Progenitor cell of endocrine pancreas (in vitro differentiated cells): ENCODE results near the gene C3orf22. TPM values are rescaled to one million over a fixed set of nuclear protein-coding genes. Genes with fewer than 3 reads are reported as not detected.
"Not testable (repeated sequence)": the region's sequence is repeated elsewhere in the genome, so short reads cannot be mapped to it uniquely, and the experiment has no call there.

Source experiments
- DNase-seq: peaks from one replicate; pipeline ENCODE4 v3.0.0; 2021; ENCODE audit warnings: low spot score; ENCODE audit not compliant: unreplicated experiment
- H3K27ac Mint-ChIP-seq: 2 replicates; pipeline ENCODE4 v1.8.0; 2021; ENCODE audit warnings: mild to moderate bottlenecking, moderate library complexity, mixed read lengths
- H3K27me3 Mint-ChIP-seq: 2 replicates; pipeline ENCODE4 v1.8.0; 2021; ENCODE audit warnings: mixed read lengths
- H3K36me3 Mint-ChIP-seq: 2 replicates; pipeline ENCODE4 v1.8.0; 2022; ENCODE audit warnings: mixed read lengths; ENCODE audit not compliant: insufficient read depth
- H3K4me1 Mint-ChIP-seq: 2 replicates; pipeline ENCODE4 v1.8.0; 2021; ENCODE audit warnings: low read depth, mixed read lengths
- H3K4me3 Mint-ChIP-seq: 2 replicates; pipeline ENCODE4 v1.8.0; 2021; ENCODE audit warnings: low read depth, mild to moderate bottlenecking, moderate library complexity, mixed read lengths
- H3K9me3 Mint-ChIP-seq: 2 replicates; pipeline ENCODE4 v1.8.0; 2021; ENCODE audit warnings: low read depth, mixed read lengths
- CTCF ChIP-seq: fragments of 200-600 bp; sonication (generic); IDR thresholded peaks from one replicate; pipeline ENCODE4 v1.5.0; 2021; ENCODE audit warnings: antibody characterized with exemption, mild to moderate bottlenecking; ENCODE audit not compliant: unreplicated experiment
- long read RNA-seq: library from polyadenylated mRNA; unstranded; transcript quantifications from one replicate; pipeline ENCODE4 v2.0.0, GENCODE V29; 2020
- total RNA-seq: library from RNA; stranded (reverse); gene quantifications from 2 replicates; pipeline ENCODE4 v1.2.1, GENCODE V29; 2021

Gene C3orf22, protein sequence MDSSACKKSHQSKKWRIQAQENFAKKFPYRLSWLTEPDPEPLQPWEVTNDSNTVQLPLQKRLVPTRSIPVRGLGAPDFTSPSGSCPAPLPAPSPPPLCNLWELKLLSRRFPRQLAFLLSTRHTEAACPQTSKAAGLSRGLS
- total RNA-seq = 0.26 and 0.44 TPM in 2 replicates
- long read RNA-seq = 0 reads

DNA sequence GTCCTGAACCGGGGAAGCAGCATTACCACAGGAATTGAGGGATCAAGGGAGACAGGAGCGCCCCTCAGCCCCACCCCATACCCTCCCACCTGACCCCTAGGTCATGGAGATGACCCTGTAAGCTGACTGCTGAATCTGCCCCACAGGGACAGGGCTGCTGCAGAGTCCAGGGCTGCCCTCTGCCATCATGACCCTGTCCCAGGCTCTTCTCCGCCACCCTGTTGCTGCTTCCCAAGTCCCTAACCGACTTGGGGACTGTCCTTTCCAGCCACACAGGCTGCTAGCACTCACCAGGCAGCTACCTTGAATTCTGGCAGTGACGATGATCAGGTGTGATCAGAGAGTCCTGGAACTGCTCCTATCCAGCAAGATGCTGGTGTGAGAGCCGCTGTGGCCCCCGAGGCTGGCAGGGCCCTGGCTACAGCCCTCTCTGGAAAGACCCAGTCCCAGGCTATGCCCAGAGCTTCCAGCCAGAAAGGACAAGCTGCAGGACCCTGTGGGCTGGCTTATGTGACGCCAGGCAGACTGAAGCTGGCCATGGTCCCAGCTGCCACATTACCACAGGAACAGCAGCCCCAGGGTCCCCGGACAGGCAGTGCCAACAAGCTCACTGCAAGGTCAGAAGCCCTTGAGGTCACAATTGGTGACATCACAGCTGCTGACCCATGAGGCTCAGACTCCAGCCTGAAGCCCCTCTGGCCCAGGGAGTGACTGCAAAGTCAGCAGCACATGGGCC, at the start of gene C3orf22:
TSS of gene C3orf22 (minus strand) at position 597 of the 736 bp plus-strand sequence. CDS start 5,542 bp downstream, outside the sequence.
- H3K9me3 Mint-ChIP-seq = peaks cover 10% of the 10 kb centered on the region
- H3K27me3 Mint-ChIP-seq = peaks cover 2% of the 10 kb centered on the region
- TF ChIP-seq CTCF = no peak
- H3K36me3 Mint-ChIP-seq = peaks cover 2% of the 10 kb centered on the region
- peak; percentile 6 for DNase-seq
- H3K27ac Mint-ChIP-seq = no peak within 1 kb of the TSS
- no peak within 1 kb of the TSS for H3K4me3 Mint-ChIP-seq
- no peaks in the 10 kb centered on the region for H3K4me1 Mint-ChIP-seq

DNA sequence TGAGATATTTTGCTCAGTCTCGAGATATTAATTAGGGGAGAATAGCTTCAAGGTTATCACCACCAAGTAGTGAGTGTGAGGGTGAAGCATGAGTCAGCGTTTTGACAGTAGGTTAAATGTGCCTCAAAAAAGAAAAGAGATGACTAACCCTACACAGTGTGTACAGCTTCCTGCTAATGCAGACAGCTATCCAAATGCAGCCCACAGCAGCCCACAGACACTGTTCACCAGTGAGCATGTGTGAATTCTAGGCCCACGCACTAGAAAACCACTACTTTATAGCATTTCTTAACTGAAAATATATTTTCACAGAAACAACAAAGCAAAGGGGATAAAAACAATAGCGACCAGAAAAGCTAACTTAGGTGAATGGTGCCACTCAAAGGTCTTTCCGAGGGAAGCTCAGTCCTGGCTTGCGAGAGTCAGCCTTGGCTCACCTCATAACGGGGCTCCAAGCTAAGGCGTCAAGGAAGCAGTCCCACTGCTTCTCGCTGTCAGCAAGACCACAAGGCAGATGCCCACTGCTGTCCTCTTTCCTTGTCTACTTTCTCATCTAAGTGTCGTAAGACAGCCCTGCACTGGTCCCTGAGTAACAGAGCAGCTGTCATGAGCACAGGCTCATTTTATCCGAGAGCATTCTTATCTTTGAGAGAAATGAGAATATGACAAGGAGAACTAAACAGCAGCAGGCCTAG, 48.6 kb upstream of the C3orf22 start:
- Mint-ChIP-seq H3K36me3 (peaks cover 15% of the 10 kb centered on the region), H3K27ac (no peak overlapping the region), H3K9me3 (no peaks in the 10 kb centered on the region), H3K4me3 (no peak overlapping the region), H3K27me3 (no peaks in the 10 kb centered on the region), H3K4me1 (no peaks in the 10 kb centered on the region)
- TF ChIP-seq CTCF = no peak
- DNase-seq = no peak

DNA sequence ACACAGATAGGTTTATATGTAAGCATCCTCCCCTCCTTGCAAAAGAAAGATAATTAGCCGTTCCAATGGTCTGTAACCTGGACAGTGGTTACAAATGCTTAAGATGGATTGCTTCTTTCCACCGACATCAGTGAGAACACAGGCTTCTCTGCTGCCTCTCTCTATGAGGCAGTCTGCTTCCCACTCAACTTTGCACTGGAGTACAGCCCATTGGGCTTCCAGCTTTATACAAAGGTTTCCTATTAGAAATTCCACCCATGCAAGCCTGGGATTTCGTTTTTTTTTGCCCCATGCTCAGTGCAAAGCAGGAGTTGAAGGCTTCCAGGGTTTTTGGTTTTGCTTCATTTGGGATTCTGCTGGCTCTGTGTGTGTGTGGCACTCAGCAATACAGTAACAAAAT, 47.3 kb upstream of the C3orf22 start:
- Mint-ChIP-seq H3K4me3 (no peak overlapping the region), H3K9me3 (no peaks in the 10 kb centered on the region), H3K4me1 (no peaks in the 10 kb centered on the region), H3K36me3 (peaks cover 15% of the 10 kb centered on the region), H3K27me3 (no peaks in the 10 kb centered on the region), H3K27ac (no peak overlapping the region)
- DNase-seq = no peak
- no peak for TF ChIP-seq CTCF

- no peak overlapping the region for H3K27ac Mint-ChIP-seq
- H3K9me3 Mint-ChIP-seq = no peaks in the 10 kb centered on the region
- no peak for TF ChIP-seq CTCF
- H3K36me3 Mint-ChIP-seq = peaks cover 15% of the 10 kb centered on the region
- no peaks in the 10 kb centered on the region for H3K4me1 Mint-ChIP-seq
- DNase-seq = no peak
- H3K27me3 Mint-ChIP-seq = no peaks in the 10 kb centered on the region
- no peak overlapping the region for H3K4me3 Mint-ChIP-seq
Measured at GRCh38 chr3:126604691-126605090, 46.0 kb upstream of the C3orf22 start.

DNA sequence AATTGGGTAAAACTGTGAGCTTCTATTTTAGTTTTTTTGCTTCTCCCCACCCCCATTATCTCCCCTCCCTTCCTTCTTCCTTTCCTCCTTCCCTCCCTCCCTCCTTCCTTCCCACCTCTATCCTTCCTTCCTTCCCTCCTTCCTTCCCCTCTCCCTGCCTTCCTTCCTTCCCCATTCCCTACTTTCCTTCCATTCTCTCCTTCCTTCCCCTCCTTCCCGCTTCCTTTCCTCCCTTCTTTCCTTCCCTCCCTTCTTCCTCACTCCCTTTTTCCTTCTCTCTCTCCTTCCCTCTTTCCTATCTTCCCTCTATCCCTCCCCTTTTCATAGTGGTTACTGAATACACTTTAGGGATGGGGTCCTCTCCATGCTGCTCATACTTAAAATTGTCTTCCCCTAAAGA, 40.4 kb upstream of the C3orf22 start:
- Mint-ChIP-seq H3K36me3 (peaks cover 14% of the 10 kb centered on the region), H3K27ac (no peak overlapping the region), H3K27me3 (no peaks in the 10 kb centered on the region), H3K4me3 (no peak overlapping the region), H3K9me3 (peaks cover 10% of the 10 kb centered on the region), H3K4me1 (no peaks in the 10 kb centered on the region)
- TF ChIP-seq CTCF = no peak
- no peak for DNase-seq

- H3K27ac Mint-ChIP-seq, H3K4me3 Mint-ChIP-seq, H3K4me1 Mint-ChIP-seq, H3K27me3 Mint-ChIP-seq, DNase-seq: not testable (repeated sequence)
- H3K9me3 Mint-ChIP-seq = peaks cover 18% of the 10 kb centered on the region
- H3K36me3 Mint-ChIP-seq = peaks cover 19% of the 10 kb centered on the region
Measured at GRCh38 chr3:126595479-126595878, 36.7 kb upstream of the C3orf22 start.

DNA sequence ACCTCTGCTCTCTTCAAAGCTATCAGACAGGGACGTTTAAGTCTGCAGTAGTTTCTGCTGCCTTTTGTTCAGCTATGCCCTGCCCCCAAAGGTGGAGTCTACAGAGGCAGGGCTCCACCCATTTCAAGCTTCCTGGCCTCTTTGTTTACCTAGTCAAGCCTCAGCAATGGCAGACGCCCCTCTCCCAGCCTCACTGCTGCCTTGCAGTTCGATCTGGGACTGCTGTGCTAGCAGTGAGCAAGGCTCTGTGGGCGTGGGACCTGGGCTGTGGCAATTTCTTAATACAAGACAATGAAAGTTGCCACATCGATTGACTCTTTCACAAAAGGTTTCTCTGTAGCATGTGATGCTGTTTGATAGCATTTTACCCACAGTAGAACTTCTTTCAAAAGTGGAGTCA, 32.8 kb upstream of the C3orf22 start:
- H3K4me1 Mint-ChIP-seq, DNase-seq, H3K27me3 Mint-ChIP-seq, H3K4me3 Mint-ChIP-seq, H3K27ac Mint-ChIP-seq: not testable (repeated sequence)
- Mint-ChIP-seq H3K9me3 (peaks cover 38% of the 10 kb centered on the region), H3K36me3 (peaks cover 17% of the 10 kb centered on the region)
